Glutamatergic neuron (in vitro differentiated cells): ENCODE data around the gene F12. TPM values are rescaled to one million over a fixed set of nuclear protein-coding genes. Genes with fewer than 3 reads are reported as not detected.

Source experiments
- DNase-seq: peaks from one replicate; pipeline ENCODE4 v3.0.0; 2022
- H3K27ac Mint-ChIP-seq: one replicate; pipeline ENCODE4 v1.8.0; 2020; ENCODE audit warnings: mild to moderate bottlenecking, mixed read lengths, inconsistent platforms; ENCODE audit not compliant: unreplicated experiment
- H3K27me3 Mint-ChIP-seq: one replicate; pipeline ENCODE4 v1.8.0; 2020; ENCODE audit warnings: mild to moderate bottlenecking, moderate library complexity, mixed read lengths, inconsistent platforms; ENCODE audit not compliant: unreplicated experiment
- H3K36me3 Mint-ChIP-seq: one replicate; pipeline ENCODE4 v1.8.0; 2020; ENCODE audit warnings: mild to moderate bottlenecking, mixed read lengths, inconsistent platforms; ENCODE audit not compliant: unreplicated experiment
- H3K4me1 Mint-ChIP-seq: one replicate; pipeline ENCODE4 v1.8.0; 2020; ENCODE audit warnings: mild to moderate bottlenecking, low read depth, mixed read lengths, inconsistent platforms; ENCODE audit not compliant: unreplicated experiment
- H3K4me3 Mint-ChIP-seq: one replicate; pipeline ENCODE4 v1.8.0; 2020; ENCODE audit warnings: mild to moderate bottlenecking, mixed read lengths, inconsistent platforms; ENCODE audit not compliant: unreplicated experiment
- H3K9me3 Mint-ChIP-seq: one replicate; pipeline ENCODE4 v1.8.0; 2020; ENCODE audit warnings: mild to moderate bottlenecking, moderate library complexity, mixed read lengths, inconsistent platforms; ENCODE audit not compliant: unreplicated experiment
- CTCF ChIP-seq: fragments of 200-600 bp; sonication (generic); IDR thresholded peaks from one replicate; pipeline ENCODE4 v1.5.0; 2021; ENCODE audit not compliant: partially characterized antibody, unreplicated experiment
- total RNA-seq: library from RNA; stranded (reverse); fragmentation: NEBNext Ultra II Directional; extraction: Animal tissue kit (Norgen Biotek cat#: 25700); gene quantifications from one replicate; pipeline ENCODE4 v1.2.1, GENCODE V29; 2021; ENCODE audit not compliant: unreplicated experiment

F12 gene
- total RNA-seq, 1 donor from 2014 or later = 5.4 TPM

GRCh38 chr5:177430972-177431316, 21.6 kb upstream of the F12 start:
- no peak for DNase-seq
- H3K4me3 Mint-ChIP-seq = no peak overlapping the region
- H3K27me3 Mint-ChIP-seq = peaks cover 10% of the 10 kb centered on the region
- H3K9me3 Mint-ChIP-seq = peaks cover 5% of the 10 kb centered on the region
- no peak for TF ChIP-seq CTCF
- H3K27ac Mint-ChIP-seq = no peak overlapping the region
- peaks cover 5% of the 10 kb centered on the region for H3K4me1 Mint-ChIP-seq
- no peaks in the 10 kb centered on the region for H3K36me3 Mint-ChIP-seq

- peak overlapping the region; percentile 11 for H3K4me3 Mint-ChIP-seq
- H3K4me1 Mint-ChIP-seq = peaks cover 7% of the 10 kb centered on the region
- no peaks in the 10 kb centered on the region for H3K36me3 Mint-ChIP-seq
- H3K9me3 Mint-ChIP-seq = peaks cover 5% of the 10 kb centered on the region
- peak overlapping the region; percentile 14 for H3K27ac Mint-ChIP-seq
- DNase-seq = no peak
- TF ChIP-seq CTCF = no peak
- H3K27me3 Mint-ChIP-seq = peaks cover 10% of the 10 kb centered on the region
These were observed 21.0 kb upstream of the F12 start for GRCh38 chr5:177430140-177430951.

DNA sequence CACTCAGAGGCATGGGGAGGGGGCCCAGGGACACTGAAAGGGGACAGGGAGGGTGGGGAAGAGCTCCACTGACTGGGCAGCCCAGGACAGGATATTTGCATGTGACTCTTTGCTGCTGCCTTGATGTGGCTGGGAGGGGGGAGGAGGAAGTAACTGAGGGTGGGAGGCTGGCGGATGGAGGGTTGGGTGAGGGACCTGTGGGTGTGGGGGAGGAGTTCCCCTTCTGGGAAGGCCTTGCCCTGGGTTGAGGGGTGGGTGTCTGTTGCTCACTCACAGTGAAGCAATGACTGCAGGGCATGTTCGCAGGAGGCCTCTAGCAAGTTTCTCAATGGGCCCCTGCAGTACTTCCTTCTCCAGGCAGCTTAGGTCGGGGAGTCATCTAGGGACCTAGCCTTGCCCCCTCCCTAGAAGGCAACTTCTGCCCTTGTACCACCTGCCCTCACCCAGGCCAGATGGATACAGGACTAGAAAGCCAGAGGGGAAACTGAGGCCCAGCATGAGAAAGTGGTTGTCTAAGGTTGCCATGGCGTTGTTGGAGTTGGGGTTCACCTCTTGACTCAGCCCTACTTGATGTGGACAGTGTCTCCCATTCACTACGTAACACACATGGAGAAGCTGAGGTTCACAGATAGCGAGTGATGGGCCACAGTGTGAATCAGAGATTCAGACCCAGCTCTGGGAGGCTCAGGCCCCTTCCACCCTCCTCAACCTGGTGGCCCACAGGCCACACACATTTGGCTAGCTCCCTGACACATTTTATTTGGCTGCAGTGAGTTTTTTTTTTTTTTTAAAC, 20.1 kb upstream of the F12 start:
- Mint-ChIP-seq H3K27me3 (peaks cover 10% of the 10 kb centered on the region), H3K27ac (no peak overlapping the region)
- DNase-seq = no peak

DNA sequence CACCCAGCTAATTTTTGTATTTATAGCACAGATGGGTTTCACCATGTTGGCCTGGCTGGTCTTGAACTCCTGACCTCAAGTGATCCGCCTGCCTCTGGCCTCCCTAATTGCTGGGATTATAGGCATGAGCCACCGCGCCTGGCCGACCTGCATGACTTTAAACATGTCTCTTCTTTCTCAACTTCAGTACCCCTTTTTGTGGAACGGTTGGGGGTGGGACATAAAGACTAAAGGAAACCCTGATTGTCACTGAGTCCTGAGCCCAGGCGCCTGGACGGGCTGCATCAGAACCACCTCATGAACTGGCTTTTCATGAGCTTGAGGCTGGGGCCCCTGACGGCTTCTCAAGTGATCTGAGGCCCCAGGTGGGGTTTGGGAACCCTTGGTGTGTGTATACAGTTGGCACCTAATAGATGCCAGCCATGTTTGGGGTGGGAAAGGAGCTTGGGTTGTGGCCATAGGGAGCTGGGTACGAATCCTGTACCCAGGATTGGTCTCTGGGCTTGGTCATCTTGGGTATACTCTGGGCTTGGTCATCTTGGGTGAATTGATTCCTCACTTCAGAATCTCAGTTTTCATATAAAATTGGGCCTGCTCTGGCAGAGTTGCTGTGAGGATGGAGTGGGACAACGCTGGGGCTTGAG, 19.3 kb upstream of the F12 start:
- Mint-ChIP-seq H3K9me3 (peaks cover 6% of the 10 kb centered on the region), H3K27me3 (peaks cover 10% of the 10 kb centered on the region), H3K4me1 (peaks cover 10% of the 10 kb centered on the region), H3K27ac (no peak overlapping the region), H3K36me3 (no peaks in the 10 kb centered on the region), H3K4me3 (peak overlapping the region; percentile 30)
- no peak for TF ChIP-seq CTCF
- no peak for DNase-seq

More for the DNA sequence above, 20.1 kb upstream of the F12 start:
- no peak for TF ChIP-seq CTCF
- Mint-ChIP-seq H3K36me3 (no peaks in the 10 kb centered on the region), H3K4me3 (peak overlapping the region; percentile 11), H3K9me3 (peaks cover 6% of the 10 kb centered on the region), H3K4me1 (peaks cover 10% of the 10 kb centered on the region)
